HCT116 (cell line): ENCODE data around the gene UBE2D4. TPM values are rescaled to one million over a fixed set of nuclear protein-coding genes. Genes with fewer than 3 reads are reported as not detected.
A peak's percentile ranks its signal among the peaks of the same experiment; 100 is the strongest.
"Not testable (repeated sequence)": the region's sequence is repeated elsewhere in the genome, so short reads cannot be mapped to it uniquely, and the experiment has no call there.

ENCODE experiments used
- ATAC-seq: fragments of 200-7000 bp; cut with Tn5 transposase; 2 replicates; pipeline ENCODE4 v1.9.1; 2020; ENCODE audit warnings: mild to moderate bottlenecking, moderate library complexity
- BruUV-seq: library from RNA; stranded (reverse); fragments of 400-500 nt; replicated peaks from 2 replicates; lab custom pipeline; 2021; lab: Mats Ljungman, UMichigan
- CTCF ChIA-PET: fragments of 300-600 bp; sonication (Branson Sonifier 250); formaldehyde crosslinking; loops from one replicate; lab custom pipeline; 2021; ENCODE audit warnings: antibody characterized with exemption; lab: Charles Lee
- POLR2A ChIA-PET: fragments of 300-600, 350-600 bp; sonication (Branson Sonifier 250); formaldehyde crosslinking; loops from one replicate; lab custom pipeline; 2021; ENCODE audit warnings: antibody characterized with exemption; lab: Charles Lee
- RAD21 ChIA-PET, 2 experiments: fragments of 300-600 bp; sonication (Branson Sonifier 250); formaldehyde crosslinking; loops; one replicate each; lab custom pipeline; 2023; ENCODE audit warnings: low total read pairs in 2 of 2; ENCODE audit not compliant: uncharacterized antibody in 2 of 2, unreplicated experiment in 2 of 2, low non-redundant PET in 1 of 2; lab: Charles Lee
- DNase-seq: peaks from one replicate; pipeline ENCODE4 v3.0.0-alpha.2; 2010; ENCODE audit warnings: low read depth, low spot score
- H2AFZ ChIP-seq: fragments of 200-600 bp; shearing (Covaris generic), sonication (generic); 2 replicates; pipeline ENCODE4 v1.6.1; 2017; ENCODE audit warnings: low read depth, mixed run types, mixed read lengths, antibody characterized with exemption, low read length; ENCODE audit not compliant: poor library complexity, severe bottlenecking
- H3K27ac ChIP-seq: 2 replicates; pipeline ENCODE4 v1.5.1; 2012; ENCODE audit warnings: low read depth, low read length
- H3K27me3 ChIP-seq: fragments of 200-600 bp; sonication (generic); 2 replicates; pipeline ENCODE4 v1.6.1; 2016; ENCODE audit warnings: mixed run types, low read length, mixed read lengths; ENCODE audit not compliant: insufficient read depth
- H3K36me3 ChIP-seq, 2 experiments: fragments of 200-500 bp in 1 of 2; fragments of 200-600 bp in 1 of 2; sonication (Bioruptor generic) in 1 of 2; sonication (generic) in 1 of 2; 2 replicates each; pipeline versions ENCODE4 v1.5.1 to v1.6.1; 2014 to 2016; ENCODE audit warnings: low read length in 2 of 2, inconsistent platforms in 1 of 2, mixed read lengths in 1 of 2, mixed run types in 1 of 2; ENCODE audit not compliant: insufficient read depth in 2 of 2, control insufficient read depth in 1 of 2
- H3K4me1 ChIP-seq, 2 experiments: fragments of 200-600 bp in 1 of 2; sonication (generic) in 1 of 2; 2 replicates each; pipeline versions ENCODE4 v1.5.1 to v1.6.1; 2012 to 2017; ENCODE audit warnings: low read length in 2 of 2, inconsistent platforms in 1 of 2, mild to moderate bottlenecking in 1 of 2, mixed read lengths in 1 of 2, mixed run types in 1 of 2, moderate library complexity in 1 of 2; ENCODE audit not compliant: insufficient read depth in 2 of 2, control insufficient read depth in 1 of 2
- H3K4me2 ChIP-seq: fragments of 200-600 bp; sonication (generic); 2 replicates; pipeline ENCODE4 v1.6.1; 2017; ENCODE audit warnings: mixed run types, low read length, mixed read lengths
- H3K4me3 ChIP-seq, 2 experiments: fragments of 200-600 bp in 1 of 2; sonication (generic) in 1 of 2; replicated peaks in 1 of 2; 2 replicates each; pipeline ENCODE4 v1.5.1; 2011 to 2016; ENCODE audit warnings: low read length in 2 of 2, control low read depth in 1 of 2, low read depth in 1 of 2, mild to moderate bottlenecking in 1 of 2, mixed read lengths in 1 of 2, mixed run types in 1 of 2
- H3K79me2 ChIP-seq: fragments of 200-600 bp; sonication (generic); 2 replicates; pipeline ENCODE4 v1.6.1; 2017; ENCODE audit warnings: mild to moderate bottlenecking, mixed run types, low read length, moderate library complexity, mixed read lengths; ENCODE audit not compliant: insufficient read depth
- H3K9ac ChIP-seq: fragments of 200-600 bp; sonication (generic); 2 replicates; pipeline ENCODE4 v1.6.1; 2016; ENCODE audit warnings: low read length, mixed read lengths
- H3K9me2 ChIP-seq: fragments of 200-600 bp; sonication (generic), shearing (Covaris generic); 2 replicates; pipeline ENCODE4 v1.6.1; 2017; ENCODE audit warnings: mixed run types, mild to moderate bottlenecking, moderate library complexity; ENCODE audit not compliant: insufficient read depth
- H3K9me3 ChIP-seq, 2 experiments: fragments of 200-500 bp in 1 of 2; fragments of 200-600 bp in 1 of 2; sonication (Bioruptor generic) in 1 of 2; sonication (generic) in 1 of 2; 2 replicates each; pipeline ENCODE4 v1.6.1; 2014 to 2017; ENCODE audit warnings: low read length in 2 of 2, mixed read lengths in 2 of 2, inconsistent platforms in 1 of 2, low read depth in 1 of 2, mild to moderate bottlenecking in 1 of 2, mixed run types in 1 of 2, moderate library complexity in 1 of 2; ENCODE audit not compliant: control insufficient read depth in 1 of 2, insufficient read depth in 1 of 2
- H4K20me1 ChIP-seq: fragments of 200-600 bp; sonication (generic), shearing (Covaris generic); 2 replicates; pipeline ENCODE4 v1.6.1; 2017; ENCODE audit warnings: mixed run types, mild to moderate bottlenecking, moderate library complexity; ENCODE audit not compliant: insufficient read depth
- intact Hi-C: fragments of 100-400 bp; cut with micrococcal nuclease; formaldehyde crosslinking; loops from 2 replicates; pipeline ENCODE4 v1.10.0; 2022
- total RNA-seq: library from RNA; stranded (reverse); gene quantifications from one replicate; pipeline ENCODE4 v1.2.1, GENCODE V29; 2021; ENCODE audit not compliant: unreplicated experiment

Gene UBE2D4
- total RNA-seq, 1 experiment from 2014 or later, result 12.9 TPM

DNA sequence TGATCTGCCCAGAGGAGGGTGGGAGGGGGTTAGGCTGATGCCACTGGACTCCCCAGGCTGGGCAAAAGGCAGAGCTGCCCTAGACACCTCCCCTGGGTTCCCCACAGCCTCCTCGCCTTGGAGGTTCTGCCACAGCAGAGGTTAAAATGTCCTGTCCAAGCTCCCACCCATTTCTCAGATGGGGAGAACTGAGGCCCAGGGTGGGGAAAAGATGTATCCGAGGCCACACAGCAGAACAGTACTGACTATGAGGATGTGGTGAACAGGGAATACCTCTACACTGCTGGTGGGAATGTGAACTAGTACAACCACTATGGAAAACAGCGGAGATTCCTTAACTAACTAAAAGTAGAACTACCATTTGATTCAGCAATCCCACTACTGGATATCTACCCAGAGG, 40.2 kb downstream of the UBE2D4 start:
- BruUV-seq, H3K4me2 ChIP-seq, RAD21 ChIA-PET, H3K79me2 ChIP-seq, H3K27me3 ChIP-seq, H3K9me2 ChIP-seq, H3K27ac ChIP-seq, intact Hi-C loops, H3K4me3 ChIP-seq, CTCF ChIA-PET, DNase-seq, H3K9me3 ChIP-seq, H3K4me1 ChIP-seq, H4K20me1 ChIP-seq, ATAC-seq, H3K9ac ChIP-seq, H3K36me3 ChIP-seq, POLR2A ChIA-PET, H2AFZ ChIP-seq: not testable (repeated sequence)

DNA sequence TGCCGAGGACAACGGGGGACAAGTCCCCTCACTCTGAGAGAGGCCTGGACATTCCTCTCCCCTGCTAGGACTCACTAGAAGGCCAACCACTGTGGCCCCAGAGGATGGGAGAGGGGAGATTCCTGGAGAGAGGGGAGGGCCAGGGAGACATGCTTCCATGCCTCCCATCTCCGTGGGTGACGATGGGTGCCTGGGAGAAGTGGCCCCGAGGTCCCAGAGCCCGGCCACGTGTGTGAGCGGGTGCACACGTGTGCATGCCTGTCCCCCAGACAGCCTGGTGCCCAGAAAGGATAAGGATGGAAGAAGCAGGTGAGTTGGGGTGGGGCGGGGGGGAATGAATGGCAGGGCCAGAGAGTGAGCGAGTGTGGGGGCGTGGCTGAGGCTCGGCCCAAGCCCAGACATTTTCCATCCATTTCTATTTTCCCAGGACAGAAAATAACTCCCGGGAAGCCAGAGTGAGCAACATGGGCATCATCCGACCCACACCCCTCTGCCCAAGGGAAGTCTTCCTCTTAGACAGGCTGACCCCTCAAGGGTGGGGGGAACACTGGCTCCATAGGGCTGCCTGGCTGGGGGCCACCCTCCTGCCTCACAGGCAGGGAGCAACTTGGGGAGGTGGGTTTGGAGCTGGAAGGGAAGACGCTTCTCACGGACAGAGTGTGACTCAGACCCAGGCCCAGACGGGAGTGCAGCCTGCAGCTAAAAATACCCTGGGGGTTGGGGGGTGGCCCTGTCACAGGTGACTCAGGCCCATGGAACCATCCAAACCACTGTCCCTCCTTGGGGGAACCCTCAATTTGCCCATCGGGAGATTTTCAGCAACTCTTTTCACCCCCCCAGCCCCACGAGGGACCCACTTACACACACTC, 42.2 kb downstream of the UBE2D4 start:
- intact Hi-C loops, CTCF ChIA-PET, DNase-seq, H3K27ac ChIP-seq, H2AFZ ChIP-seq, POLR2A ChIA-PET, BruUV-seq, H3K27me3 ChIP-seq, H3K36me3 ChIP-seq, H3K9me2 ChIP-seq, RAD21 ChIA-PET, H3K4me3 ChIP-seq, H3K79me2 ChIP-seq, H3K4me1 ChIP-seq, H3K9ac ChIP-seq, H3K4me2 ChIP-seq, H4K20me1 ChIP-seq, H3K9me3 ChIP-seq: not testable (repeated sequence)
- peak; percentile 61 for ATAC-seq

DNA sequence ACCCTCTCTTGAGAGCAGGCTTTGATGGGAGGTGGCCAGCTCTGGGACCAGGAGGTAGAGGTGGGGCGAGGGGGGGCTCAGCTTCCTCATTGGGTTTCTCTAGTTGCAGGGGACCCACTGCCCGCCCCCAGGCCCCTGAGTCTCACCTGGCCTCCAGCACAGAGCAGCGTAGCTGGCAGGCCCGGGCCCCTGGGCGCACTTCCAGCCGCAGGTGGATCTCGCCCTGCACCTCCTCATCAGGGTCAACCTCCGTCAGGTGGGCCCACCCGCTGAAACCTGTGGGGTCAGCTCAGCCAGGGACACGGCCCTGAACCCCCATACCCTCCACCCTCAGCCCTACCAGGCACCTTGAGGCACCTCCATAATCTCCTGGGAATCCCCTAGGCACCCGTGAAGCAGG, 43.4 kb downstream of the UBE2D4 start:
- H3K9ac ChIP-seq, POLR2A ChIA-PET, intact Hi-C loops, BruUV-seq, H3K9me2 ChIP-seq, H3K36me3 ChIP-seq, H3K27ac ChIP-seq, H4K20me1 ChIP-seq, H3K9me3 ChIP-seq, H3K79me2 ChIP-seq, ATAC-seq, H3K27me3 ChIP-seq, CTCF ChIA-PET, H3K4me3 ChIP-seq, H3K4me2 ChIP-seq, DNase-seq, RAD21 ChIA-PET, H3K4me1 ChIP-seq, H2AFZ ChIP-seq: not testable (repeated sequence)

DNA sequence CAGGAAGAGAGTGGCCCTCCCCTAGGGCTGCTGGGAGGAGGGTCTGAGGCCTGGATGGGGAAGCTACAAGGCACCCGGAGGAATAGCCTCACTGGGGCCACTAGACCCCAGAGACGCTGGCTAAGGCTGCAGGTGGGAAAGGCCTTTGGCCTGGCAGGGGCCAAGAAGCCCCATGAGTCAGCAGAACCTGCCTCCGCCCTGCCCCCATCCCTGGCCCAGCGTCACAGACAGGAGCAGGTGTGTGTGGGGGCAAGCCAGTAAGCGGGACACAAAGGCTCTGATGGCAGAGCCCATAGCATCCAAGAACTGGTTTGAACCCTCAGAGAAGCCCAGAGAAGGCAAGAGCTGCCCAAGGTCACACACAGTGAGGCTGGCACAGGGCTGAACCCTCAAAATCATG, 44.5 kb downstream of the UBE2D4 start:
- H3K27ac ChIP-seq, H3K36me3 ChIP-seq, H3K9me2 ChIP-seq, H3K4me3 ChIP-seq, BruUV-seq, H4K20me1 ChIP-seq, H3K9me3 ChIP-seq, H2AFZ ChIP-seq, intact Hi-C loops, H3K79me2 ChIP-seq, H3K4me1 ChIP-seq, H3K9ac ChIP-seq, ATAC-seq, POLR2A ChIA-PET, DNase-seq, RAD21 ChIA-PET, H3K4me2 ChIP-seq, H3K27me3 ChIP-seq, CTCF ChIA-PET: not testable (repeated sequence)
